Breast epithelium (tissue), 4 donors: Measurements from ENCODE around the gene C16orf54. TPM values are rescaled to one million over a fixed set of nuclear protein-coding genes. Genes with fewer than 3 reads are reported as not detected.
A peak's percentile ranks its signal among the peaks of the same experiment; 100 is the strongest.

Source experiments
- DNase-seq, 2 donors: peaks; one replicate each; pipeline ENCODE4 v3.0.0-alpha.2; 2019; ENCODE audit warnings: low spot score in 2 of 2
- H3K27ac ChIP-seq, 2 donors: fragments of 200-600 bp; sonication (generic) in 1 of 2; one replicate each; pipeline ENCODE4 v1.5.1; 2016 to 2019; ENCODE audit warnings: mild to moderate bottlenecking in 1 of 2
- H3K27me3 ChIP-seq, 2 donors: fragments of 200-600 bp; sonication (generic) in 1 of 2; one replicate each; pipeline versions ENCODE4 v1.5.1 to v1.6.0; 2017 to 2019; ENCODE audit warnings: control low read depth in 1 of 2, mild to moderate bottlenecking in 1 of 2
- H3K36me3 ChIP-seq: fragments of 200-600 bp; one replicate; pipeline ENCODE4 v1.5.1; 2019
- H3K4me1 ChIP-seq, 2 donors: fragments of 200-600 bp; sonication (generic); one replicate each; pipeline ENCODE4 v1.5.1; 2016 to 2019; ENCODE audit warnings: control low read depth in 1 of 2
- H3K4me3 ChIP-seq, 3 donors: fragments of 200-600 bp; sonication (generic); 1 replicate in 2 of 3; 2 replicates in 1 of 3; pipeline ENCODE4 v1.5.1; 2016 to 2019; ENCODE audit warnings: mild to moderate bottlenecking in 3 of 3, moderate library complexity in 2 of 3
- H3K9me3 ChIP-seq, 2 donors: fragments of 200-600 bp; sonication (generic) in 1 of 2; one replicate each; pipeline ENCODE4 v1.5.1; 2016 to 2019; ENCODE audit warnings: control low read depth in 1 of 2
- CTCF ChIP-seq, 3 donors: fragments of 450-650 bp; IDR thresholded peaks; one replicate each; pipeline ENCODE4 v1.5.1; 2016 to 2017; ENCODE audit warnings: antibody characterized with exemption in 3 of 3, mild to moderate bottlenecking in 3 of 3, moderate library complexity in 3 of 3
- POLR2A ChIP-seq: fragments of 450-650 bp; IDR thresholded peaks from one replicate; pipeline ENCODE4 v1.6.1; 2016; ENCODE audit warnings: antibody characterized with exemption, mild to moderate bottlenecking, moderate library complexity
- POLR2AphosphoS5 ChIP-seq, 3 donors: sonication (generic); formaldehyde crosslinking; IDR thresholded peaks; one replicate each; pipeline ENCODE4 v1.6.1; 2017; ENCODE audit warnings: antibody characterized with exemption in 3 of 3
- intact Hi-C: fragments of 100-400 bp; cut with DNase I; formaldehyde crosslinking; loops from one replicate; pipeline ENCODE4 v1.15.1; 2023; ENCODE audit warnings: low total_unique reads
- total RNA-seq, 3 donors: library from RNA; depleted of rRNA; stranded (reverse); fragments of >200 nt; gene quantifications; one replicate each; pipeline ENCODE4 v1.1.0, GENCODE V29; 2016

The C16orf54 gene
- total RNA-seq, 3 donors from 2014 or later, result 0.66 to 2.1 (median 1.8) TPM

- Histone ChIP-seq H3K4me1 (no peaks in the 10 kb centered on the region), H3K27me3 (no peaks in the 10 kb centered on the region), H3K36me3 (no peaks in the 10 kb centered on the region), H3K9me3 (no peaks in the 10 kb centered on the region), H3K27ac (no peak overlapping the region), H3K4me3 (no peak overlapping the region)
- intact Hi-C loops, result no loop called here
- TF ChIP-seq CTCF (IDR thresholded peaks at IDR 0.05) (no peak), POLR2AphosphoS5 (IDR thresholded peaks at IDR 0.05) (no peak), POLR2A (no peak)
- no peak for DNase-seq
These were observed 43.5 kb downstream of the C16orf54 start for GRCh38 chr16:29702269-29702668.

- Histone ChIP-seq H3K4me3 (no peak overlapping the region), H3K27me3 (no peaks in the 10 kb centered on the region), H3K4me1 (no peaks in the 10 kb centered on the region), H3K27ac (no peak overlapping the region), H3K36me3 (no peaks in the 10 kb centered on the region), H3K9me3 (no peaks in the 10 kb centered on the region)
- no peak for DNase-seq
- intact Hi-C loops, result no loop called here
- TF ChIP-seq CTCF (IDR thresholded peaks at IDR 0.05), result no peak
These were observed 44.6 kb downstream of the C16orf54 start for GRCh38 chr16:29701214-29701555.

GRCh38 chr16:29700253-29700987, 45.4 kb downstream of the C16orf54 start:
- TF ChIP-seq POLR2AphosphoS5 (IDR thresholded peaks at IDR 0.05) (no peak), CTCF (IDR thresholded peaks at IDR 0.05) (peak; percentile 54 to 73 (median 67))
- intact Hi-C loops, result no loop called here
- H3K4me3 ChIP-seq, result peak overlapping the region in 1 of 3 donors; percentile 28
- H3K27me3 ChIP-seq, result no peaks in the 10 kb centered on the region
- no peaks in the 10 kb centered on the region for H3K36me3 ChIP-seq
- no peaks in the 10 kb centered on the region for H3K9me3 ChIP-seq
- no peak overlapping the region for H3K27ac ChIP-seq
- no peaks in the 10 kb centered on the region for H3K4me1 ChIP-seq
- peak; percentile 56 to 77 for DNase-seq

- H3K4me1 ChIP-seq, result no peaks in the 10 kb centered on the region
- H3K36me3 ChIP-seq, result no peaks in the 10 kb centered on the region
- no peak for DNase-seq
- no peak overlapping the region for H3K27ac ChIP-seq
- H3K9me3 ChIP-seq, result no peaks in the 10 kb centered on the region
- no peak overlapping the region for H3K4me3 ChIP-seq
- intact Hi-C loops, result loop anchor here (10.0 kb wide), 1 partner anchor 315 kb away; the partner anchor contains the start of gene DOC2A
- no peaks in the 10 kb centered on the region for H3K27me3 ChIP-seq
- no peak for TF ChIP-seq POLR2AphosphoS5 (IDR thresholded peaks at IDR 0.05)
- TF ChIP-seq CTCF (IDR thresholded peaks at IDR 0.05), result no peak
- no peak for TF ChIP-seq POLR2A
These were observed 46.2 kb downstream of the C16orf54 start for GRCh38 chr16:29699324-29700219.
